Measurements from ENCODE around the gene CLCN6. TPM values are rescaled to one million over a fixed set of nuclear protein-coding genes. Genes with fewer than 3 reads are reported as not detected.

The CLCN6 gene
- total RNA-seq, 1 donor from 2014 or later = 56.3 TPM

GRCh38 chr1:11850156-11850555 lies 44.2 kb downstream of the CLCN6 start:
- peaks cover 4% of the 10 kb centered on the region for H3K4me1 Mint-ChIP-seq
- H3K27ac Mint-ChIP-seq (ENCODE audit: unreplicated experiment) = peak overlapping the region; percentile 78
- no peaks in the 10 kb centered on the region for H3K9me3 Mint-ChIP-seq
- DNase-seq (ENCODE audit: low read depth, low spot score) = no peak
- peaks cover 3% of the 10 kb centered on the region for H3K36me3 Mint-ChIP-seq (ENCODE audit: low read depth)
- peaks cover 23% of the 10 kb centered on the region for H3K27me3 Mint-ChIP-seq (ENCODE audit: low read depth)
- no peak for TF ChIP-seq CTCF (conservative IDR thresholded peaks at IDR 0.05)
- no peak overlapping the region for H3K4me3 Mint-ChIP-seq

GRCh38 chr1:11851180-11851579 lies 45.2 kb downstream of the CLCN6 start:
- TF ChIP-seq CTCF (conservative IDR thresholded peaks at IDR 0.05) = no peak
- no peaks in the 10 kb centered on the region for H3K9me3 Mint-ChIP-seq
- H3K4me3 Mint-ChIP-seq = no peak overlapping the region
- peaks cover 3% of the 10 kb centered on the region for H3K36me3 Mint-ChIP-seq (ENCODE audit: low read depth)
- no peak overlapping the region for H3K27ac Mint-ChIP-seq (ENCODE audit: unreplicated experiment)
- peaks cover 30% of the 10 kb centered on the region for H3K27me3 Mint-ChIP-seq (ENCODE audit: low read depth)
- H3K4me1 Mint-ChIP-seq = peaks cover 4% of the 10 kb centered on the region
- DNase-seq (ENCODE audit: low read depth, low spot score) = no peak

GRCh38 chr1:11854519-11854918 lies 48.5 kb downstream of the CLCN6 start:
- Mint-ChIP-seq H3K27ac (ENCODE audit: unreplicated experiment) (no peak overlapping the region), H3K27me3 (ENCODE audit: low read depth) (peaks cover 64% of the 10 kb centered on the region), H3K36me3 (ENCODE audit: low read depth) (peaks cover 3% of the 10 kb centered on the region), H3K4me3 (no peak overlapping the region), H3K4me1 (peaks cover 4% of the 10 kb centered on the region), H3K9me3 (no peaks in the 10 kb centered on the region)
- DNase-seq (ENCODE audit: low read depth, low spot score) = no peak
- TF ChIP-seq CTCF (conservative IDR thresholded peaks at IDR 0.05) = no peak

GRCh38 chr1:11855430-11855829 lies 49.4 kb downstream of the CLCN6 start:
- DNase-seq (ENCODE audit: low read depth, low spot score) = no peak
- Mint-ChIP-seq H3K27me3 (ENCODE audit: low read depth) (peaks cover 70% of the 10 kb centered on the region), H3K36me3 (ENCODE audit: low read depth) (no peaks in the 10 kb centered on the region), H3K9me3 (no peaks in the 10 kb centered on the region), H3K4me3 (no peak overlapping the region), H3K4me1 (peaks cover 4% of the 10 kb centered on the region), H3K27ac (ENCODE audit: unreplicated experiment) (no peak overlapping the region)
- no peak for TF ChIP-seq CTCF (conservative IDR thresholded peaks at IDR 0.05)

- Mint-ChIP-seq H3K9me3 (no peaks in the 10 kb centered on the region), H3K4me1 (peaks cover 4% of the 10 kb centered on the region), H3K4me3 (no peak overlapping the region), H3K27me3 (ENCODE audit: low read depth) (peaks cover 78% of the 10 kb centered on the region), H3K27ac (ENCODE audit: unreplicated experiment) (no peak overlapping the region), H3K36me3 (ENCODE audit: low read depth) (no peaks in the 10 kb centered on the region)
- TF ChIP-seq CTCF (conservative IDR thresholded peaks at IDR 0.05) = no peak
- no peak for DNase-seq (ENCODE audit: low read depth, low spot score)
Observed at GRCh38 chr1:11856698-11857097, 50.7 kb downstream of the CLCN6 start.

All from neural crest cell (in vitro differentiated cells).